Measurements from ENCODE around the gene OR2F1.
"Not testable (repeated sequence)": the region's sequence is repeated elsewhere in the genome, so short reads cannot be mapped to it uniquely, and the experiment has no call there.

OR2F1 gene

DNA sequence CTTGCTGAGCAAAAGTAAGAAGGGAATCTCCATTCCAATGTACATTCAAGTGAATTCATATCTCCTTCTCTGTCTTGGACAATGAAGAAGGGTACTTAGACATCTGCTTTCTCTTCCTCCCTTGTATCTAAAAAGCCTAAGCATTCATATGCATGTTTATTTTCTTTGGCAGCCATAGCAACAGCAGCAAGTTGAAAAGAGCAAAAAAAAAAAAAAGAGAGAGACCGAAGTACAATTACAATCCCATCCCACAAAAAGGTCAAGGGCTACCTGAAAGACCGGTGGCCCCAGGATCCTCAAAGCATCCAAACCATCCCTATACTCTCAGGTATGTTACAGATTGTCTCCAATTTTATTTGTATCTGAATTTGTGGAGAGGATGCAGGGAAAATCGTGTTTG lies 4.1 kb downstream of the OR2F1 start:
- DNase-seq, result no peak

DNA sequence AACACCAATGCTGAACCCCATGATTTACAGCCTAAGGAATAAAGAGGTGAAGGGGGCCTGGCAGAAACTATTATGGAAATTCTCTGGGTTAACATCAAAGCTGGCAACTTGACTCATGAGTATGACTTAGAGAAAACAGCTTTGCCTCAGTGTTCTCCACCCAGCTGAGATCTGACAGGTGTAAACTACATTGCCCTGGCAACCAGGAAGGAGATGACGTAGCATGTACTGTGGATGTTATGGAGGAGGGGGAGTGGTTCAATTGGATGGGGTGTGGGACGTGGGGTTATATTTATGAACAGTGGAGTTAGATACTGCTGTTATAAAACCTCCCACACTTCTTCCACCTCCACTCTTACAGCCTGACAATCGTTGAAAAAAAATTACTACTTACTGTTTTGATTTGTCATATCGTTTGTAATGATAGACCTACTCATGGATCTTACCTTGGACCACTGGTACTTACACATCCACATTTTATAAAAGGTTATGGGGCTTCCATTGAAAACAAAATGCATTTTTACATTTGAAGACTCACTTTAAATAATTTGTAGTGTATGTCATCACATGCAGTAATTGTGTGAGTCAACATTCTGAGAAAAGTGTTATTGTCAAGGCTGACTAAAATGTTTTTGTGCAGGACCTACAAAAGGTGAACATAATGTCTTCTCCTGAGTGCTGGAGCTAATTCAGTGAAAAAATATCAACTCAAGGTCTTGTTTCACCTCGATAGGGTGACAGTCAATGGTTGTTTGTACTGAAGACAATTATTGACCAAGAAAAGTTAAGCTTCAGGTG lies 6.4 kb downstream of the OR2F1 start:
- no peak for DNase-seq

DNA sequence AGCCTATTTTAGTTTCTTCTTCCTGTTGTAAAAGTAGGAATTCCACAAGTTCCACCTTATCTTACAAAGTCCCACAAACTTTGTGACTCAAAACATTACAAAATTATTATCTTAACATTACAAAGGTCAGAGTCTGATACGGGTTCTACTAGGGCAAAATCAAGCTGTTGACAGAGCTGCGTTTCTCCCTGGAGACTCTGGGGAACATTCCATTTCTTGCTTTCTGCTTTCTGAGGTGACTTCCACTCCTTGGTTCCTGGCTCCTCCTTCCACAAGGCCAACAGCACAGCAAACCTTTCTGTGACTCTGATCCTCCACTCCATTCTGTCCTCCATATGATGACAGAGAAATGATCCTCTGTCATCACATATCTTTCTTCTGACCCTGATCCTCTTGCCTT lies 10.6 kb downstream of the OR2F1 start:
- DNase-seq, result no peak

DNA sequence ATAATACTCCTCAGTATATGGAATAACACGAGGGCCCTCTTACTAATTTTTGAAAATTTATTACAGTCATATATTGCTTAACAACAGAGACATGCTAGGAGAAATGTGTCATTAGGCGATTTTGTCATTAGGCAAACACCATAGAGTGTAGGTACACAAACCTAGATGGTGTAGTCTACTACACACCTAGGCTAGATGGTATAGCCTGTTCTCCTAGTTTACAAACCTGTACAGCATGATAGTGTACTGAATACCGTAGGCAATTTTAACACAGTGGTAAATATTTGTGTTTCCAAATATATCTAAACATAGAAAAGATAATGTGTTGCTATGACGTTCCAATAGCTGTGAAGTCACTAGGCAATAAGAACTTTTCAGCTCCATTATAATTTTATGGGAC lies 12.8 kb downstream of the OR2F1 start:
- no peak for DNase-seq

DNA sequence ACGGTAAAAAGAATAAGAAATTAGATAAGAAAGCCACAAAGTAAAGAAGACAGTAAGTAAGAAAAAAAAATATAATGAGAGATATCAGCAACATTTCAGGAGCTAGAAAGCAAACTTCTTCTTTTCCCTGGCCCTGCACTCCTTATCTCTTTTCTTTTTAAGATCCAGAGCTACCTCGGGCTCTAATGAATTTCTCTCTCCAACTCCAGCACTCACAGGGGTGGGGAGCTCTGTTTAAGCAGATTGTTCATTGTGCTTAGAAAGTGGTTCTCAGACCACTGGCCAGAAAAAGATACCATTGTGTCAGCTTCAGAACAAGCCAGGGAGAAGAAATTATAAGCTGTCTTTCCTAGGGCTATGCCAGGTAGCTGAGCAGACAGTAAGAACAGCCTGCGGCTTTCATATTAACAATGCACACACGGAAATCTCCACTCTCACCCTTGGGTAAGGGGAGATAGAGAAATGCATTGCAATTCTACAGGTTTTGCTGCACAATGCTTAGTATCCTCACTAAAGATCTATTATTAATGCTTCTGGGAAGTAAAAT lies 19.3 kb downstream of the OR2F1 start:
- no peak for DNase-seq

DNA sequence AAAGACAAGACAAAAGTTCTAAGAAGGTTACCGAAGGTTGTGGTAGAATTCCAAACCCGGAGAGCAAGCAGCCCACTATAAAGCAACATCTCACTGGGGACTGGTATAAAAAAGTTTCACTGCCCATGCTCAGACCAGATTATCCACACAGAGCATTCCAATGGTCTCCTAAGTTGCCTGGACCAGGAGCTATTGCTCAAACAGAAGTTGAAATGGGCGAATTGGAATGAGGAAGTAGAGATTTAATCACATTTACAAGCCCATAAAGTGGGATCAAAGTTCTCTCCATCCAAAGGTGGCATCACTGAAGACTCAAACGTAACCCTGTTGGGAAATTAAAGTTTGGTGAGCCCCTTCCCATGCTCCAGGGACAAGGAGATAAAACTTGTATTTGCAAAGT lies 19.8 kb downstream of the OR2F1 start:
- no peak for DNase-seq

DNA sequence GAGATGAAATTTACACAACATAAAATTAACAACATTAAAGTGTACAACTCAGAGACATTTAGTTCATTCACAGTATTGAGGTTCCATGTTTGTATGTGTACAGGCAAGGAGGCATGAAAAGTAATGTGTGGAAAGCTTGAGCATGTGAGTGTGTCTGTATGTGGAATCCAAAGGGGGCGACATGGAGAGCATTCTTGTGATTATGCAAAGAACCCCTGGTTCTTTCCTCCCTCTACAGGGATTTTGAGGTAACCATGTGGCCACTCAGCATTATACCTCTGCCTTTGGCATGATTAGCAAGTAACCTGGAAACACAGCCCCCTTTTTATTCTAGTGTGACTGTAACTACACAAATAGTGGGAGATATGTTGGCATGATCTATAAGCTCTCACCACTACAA lies 21.0 kb downstream of the OR2F1 start:
- DNase-seq, result no peak

DNA sequence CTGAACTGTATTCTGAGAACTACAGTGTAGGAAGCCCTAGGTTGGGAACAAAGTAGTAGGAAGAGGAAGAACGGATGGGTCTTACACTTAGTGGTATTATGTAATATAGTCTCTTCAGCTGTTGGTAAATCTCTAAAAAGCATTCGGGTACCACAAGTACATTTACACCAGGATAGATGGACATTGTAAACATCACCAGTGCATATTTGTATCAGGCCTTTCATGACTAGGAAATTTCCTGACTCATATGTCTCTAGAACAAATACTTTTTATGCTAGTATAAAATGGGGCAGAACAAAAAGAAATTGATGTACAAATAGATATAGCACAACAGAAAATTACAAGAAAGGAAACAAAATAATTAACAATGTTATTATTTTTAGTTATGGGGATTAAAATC lies 23.9 kb downstream of the OR2F1 start:
- DNase-seq, result no peak

DNA sequence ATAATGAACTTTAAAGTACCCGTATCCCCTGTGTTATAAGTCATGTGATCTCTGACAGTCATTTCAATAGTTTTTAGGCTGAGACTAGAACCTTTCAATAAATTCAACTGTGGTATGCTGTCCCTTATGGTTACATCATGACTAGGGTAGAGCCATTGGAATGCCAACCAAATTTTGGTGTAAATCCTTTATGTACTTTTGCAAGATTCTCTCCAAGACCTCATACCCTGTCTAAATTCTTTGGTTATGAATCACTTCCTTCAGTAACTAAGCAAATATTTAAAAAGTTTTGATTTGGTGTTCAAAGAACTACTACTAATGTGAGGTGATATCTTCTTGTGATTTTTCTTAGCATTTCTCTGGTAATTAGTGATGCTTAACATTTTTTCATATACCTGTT lies 24.7 kb downstream of the OR2F1 start:
- DNase-seq, result no peak

DNA sequence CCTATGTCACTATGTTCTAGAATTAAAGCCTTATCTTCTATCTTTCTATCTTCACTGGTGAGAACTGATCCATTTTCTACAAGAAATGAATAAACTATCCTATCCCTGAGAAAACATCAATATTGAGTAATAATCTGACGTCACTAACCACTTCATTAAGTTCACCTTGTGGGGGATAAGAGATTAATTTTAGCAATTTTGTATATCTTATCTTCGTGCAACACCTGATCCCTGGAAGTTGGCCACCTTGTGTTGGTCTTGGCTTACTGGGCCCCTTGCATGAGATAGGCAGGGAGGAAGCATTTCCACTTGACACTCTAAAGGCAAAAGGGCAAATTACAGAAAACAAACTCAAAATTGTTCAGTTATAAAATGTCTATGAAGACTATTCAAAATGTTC lies 25.4 kb downstream of the OR2F1 start:
- DNase-seq, result no peak

DNA sequence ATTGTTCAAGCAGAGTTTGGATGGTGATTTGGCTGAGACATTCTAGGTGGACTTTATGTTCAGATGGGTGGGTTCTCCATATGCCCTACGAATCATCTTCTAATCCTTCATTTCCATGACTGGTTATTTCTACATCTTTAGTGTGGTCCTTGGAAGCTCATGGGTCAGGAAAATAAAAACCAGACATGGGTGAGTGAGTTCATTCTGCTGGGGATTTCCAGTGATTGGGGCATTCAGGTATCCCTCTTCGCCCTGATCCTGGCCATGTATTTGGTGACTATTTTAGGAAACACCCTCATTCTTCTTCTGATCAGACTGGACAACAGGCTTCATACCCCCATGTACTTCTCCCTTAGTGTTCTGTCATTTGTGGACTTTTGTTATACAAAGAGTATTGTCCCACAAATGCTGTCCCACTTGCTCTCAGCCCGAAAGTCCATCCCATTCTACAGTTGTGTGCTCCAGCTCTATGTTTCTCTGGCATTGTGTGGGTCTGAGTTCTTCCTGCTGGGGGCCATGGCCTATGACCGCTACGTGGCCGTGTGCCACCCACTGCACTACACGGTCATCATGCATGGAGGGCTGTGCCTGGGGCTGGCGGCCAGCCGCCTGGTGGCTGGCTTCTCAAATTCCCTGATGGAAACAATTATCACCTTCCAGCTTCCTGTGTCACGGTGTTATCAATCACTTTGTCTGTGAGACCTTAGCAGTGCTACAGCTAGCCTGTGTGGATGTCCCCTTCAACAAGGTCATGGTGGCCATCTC lies 26.3 kb downstream of the OR2F1 start:
- DNase-seq, result no peak

DNA sequence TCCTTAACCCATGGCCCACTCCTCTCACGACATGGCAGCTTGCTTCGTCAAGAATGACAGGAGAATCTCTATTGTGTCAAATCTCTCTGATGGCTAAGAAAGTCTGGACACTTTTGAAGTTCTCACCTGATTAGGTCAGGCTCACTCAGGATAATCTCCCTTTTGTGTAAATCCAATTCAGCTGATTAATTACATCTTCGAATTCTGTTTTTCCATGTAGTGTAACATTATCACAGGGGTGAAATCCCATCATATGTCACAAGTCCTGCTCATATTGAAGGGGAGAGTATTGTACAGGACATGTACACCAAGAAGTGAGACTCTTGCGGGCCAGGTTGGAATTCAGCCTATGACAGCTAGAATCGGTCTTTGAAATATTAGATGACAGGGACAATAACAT lies 29.3 kb downstream of the OR2F1 start:
- DNase-seq, result no peak

DNA sequence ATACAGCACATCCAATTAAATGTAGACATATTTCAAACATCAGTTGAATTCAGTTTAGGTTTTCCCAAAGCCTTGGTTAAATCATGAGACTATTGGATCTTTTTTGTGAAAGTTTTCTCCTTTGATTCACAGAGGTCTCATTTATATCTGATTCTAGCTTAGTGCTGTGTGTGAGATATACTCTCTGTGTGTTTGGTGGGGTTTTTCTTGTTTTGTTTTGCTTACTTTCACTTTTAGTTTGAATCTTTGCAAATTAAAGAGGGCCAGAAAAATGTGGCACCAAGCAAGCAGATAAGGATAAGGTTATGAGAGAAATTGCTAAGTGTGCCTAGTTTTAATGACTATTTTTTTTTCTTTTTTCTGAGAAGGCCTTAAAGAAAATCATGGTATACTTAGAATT lies 32.9 kb downstream of the OR2F1 start:
- DNase-seq, result no peak

DNA sequence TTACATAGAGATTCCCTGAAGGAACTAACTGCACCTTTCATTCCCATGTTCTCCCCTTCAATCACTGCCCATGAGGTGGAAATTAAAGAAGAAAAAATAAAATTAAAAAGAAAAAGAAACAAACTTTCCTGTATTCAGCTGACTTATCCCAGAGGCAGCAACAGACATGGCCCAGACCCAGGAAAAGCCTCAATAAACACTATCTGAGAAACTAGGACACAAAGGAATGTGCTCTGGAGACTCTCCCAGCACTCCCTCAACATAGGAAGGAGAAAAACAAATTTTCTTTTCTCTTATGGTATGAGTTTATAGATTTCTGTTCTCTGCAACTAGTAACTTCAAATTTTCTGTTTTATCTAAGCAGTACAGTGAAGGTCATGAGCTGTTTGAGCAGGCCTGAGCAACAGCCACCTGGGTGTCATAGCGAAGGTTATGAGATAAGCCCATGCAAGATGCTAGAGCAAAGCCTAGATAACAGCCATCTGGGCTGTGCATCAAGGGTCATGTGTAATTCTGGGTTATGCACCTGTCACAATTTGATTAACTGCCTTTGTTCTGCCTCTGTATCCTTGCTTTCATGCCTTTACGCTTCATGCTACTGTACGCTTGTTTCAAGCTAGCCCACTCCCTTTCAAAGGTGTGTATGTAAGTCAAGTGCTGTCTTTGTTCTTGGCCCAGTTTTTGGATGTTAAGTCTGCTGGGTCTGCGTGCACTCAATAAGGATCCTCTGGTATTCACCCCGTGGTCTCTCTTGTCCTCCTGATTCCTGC lies 34.5 kb downstream of the OR2F1 start:
- DNase-seq, result no peak

DNA sequence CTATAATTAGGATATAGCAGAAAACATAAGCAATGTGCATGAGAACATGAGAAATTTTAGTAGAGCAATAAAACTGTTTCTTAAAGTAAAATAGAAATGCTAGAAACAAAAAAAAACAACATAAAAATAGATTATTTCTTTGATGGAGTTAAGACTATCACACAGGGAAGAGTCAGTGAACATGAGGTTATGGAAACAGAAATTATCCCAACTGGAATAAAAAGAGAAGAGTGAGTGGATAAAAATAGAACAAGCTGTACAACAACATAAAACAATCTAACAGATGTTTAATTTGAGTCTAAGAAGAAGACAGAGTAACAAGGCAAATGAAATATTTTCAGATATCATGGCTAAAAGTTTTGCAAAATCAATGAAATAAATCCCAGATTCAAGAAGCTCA lies 38.0 kb downstream of the OR2F1 start:
- no peak for DNase-seq

DNA sequence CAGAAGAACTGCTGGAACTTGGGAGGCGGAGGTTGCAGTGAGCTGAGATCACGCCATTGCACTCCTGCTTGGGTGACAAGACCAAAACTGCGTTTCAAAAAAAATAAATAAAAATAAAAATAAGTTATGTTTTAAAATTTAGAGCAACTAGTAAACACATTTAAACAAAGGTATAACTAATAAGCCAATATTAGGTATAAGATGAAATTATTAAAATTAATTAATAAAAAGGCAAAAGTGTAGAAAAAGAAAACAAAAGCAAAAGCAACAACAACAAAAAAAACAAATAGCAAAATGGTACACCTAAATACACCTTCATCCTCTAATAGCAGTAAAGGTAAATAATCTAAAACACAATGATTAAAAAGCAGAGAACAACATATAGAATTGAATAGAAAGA lies 39.3 kb downstream of the OR2F1 start:
- no peak for DNase-seq

DNA sequence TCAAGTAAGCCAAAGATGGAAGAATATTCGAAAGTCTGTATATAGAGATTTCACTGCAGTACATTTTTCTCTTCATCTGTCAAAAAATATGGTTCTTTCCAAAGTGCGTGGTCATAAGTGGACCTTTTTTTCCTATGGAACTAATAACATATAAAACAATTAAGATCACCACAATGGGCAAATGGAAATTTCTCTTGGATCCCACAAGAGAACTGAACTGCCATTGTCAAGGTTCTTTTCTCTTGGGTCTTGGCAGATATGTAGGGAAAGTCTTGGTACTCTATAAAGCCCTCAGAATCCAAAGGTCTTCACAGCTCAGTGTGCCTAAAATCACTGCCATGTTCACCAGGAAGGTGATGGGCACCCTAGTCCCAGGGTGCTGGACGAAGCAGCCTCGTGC lies 45.4 kb downstream of the OR2F1 start, which contains the start of gene OR6B1:
Gene OR6B1, plus strand, starts transcription at position 301 of the 400 bp plus-strand sequence. CDS start 3,677 bp downstream, outside the sequence.
- no peak for DNase-seq

DNA sequence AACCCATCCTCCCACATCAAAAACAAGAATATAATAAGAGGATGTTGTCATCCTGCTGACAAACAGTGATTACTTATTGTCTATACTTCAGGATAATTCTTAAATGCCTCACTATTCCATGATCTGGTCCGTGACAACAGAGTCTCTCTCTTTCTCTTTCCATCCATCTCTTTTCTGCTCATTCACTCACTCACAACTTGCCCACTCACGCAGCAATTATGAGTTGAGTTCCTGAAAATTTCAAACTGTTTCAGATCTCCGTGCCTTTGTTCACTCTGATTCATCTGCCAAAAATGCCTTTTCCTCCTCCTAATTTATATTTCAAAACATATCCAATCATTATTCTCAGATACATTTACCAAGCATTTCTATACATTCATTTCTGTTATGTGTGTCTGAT lies 46.9 kb downstream of the OR2F1 start:
- DNase-seq, result no peak

DNA sequence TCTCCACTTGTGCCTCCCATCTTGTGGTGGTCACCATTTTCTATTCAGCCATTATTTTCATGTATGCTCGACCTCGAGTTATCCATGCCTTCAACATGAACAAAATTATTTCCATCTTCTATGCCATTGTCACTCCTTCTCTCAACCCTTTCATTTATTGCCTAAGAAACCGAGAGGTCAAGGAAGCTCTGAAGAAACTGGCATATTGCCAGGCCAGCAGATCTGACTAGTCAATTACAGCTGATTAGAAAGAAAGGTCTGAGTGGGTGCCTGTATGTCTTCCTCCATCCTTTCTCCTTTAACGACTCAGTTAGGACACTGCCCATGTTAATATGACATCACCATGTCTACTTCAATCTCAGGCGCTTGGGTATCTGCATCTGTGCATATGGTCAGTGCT lies 50.1 kb downstream of the OR2F1 start:
- DNase-seq, result no peak

DNA sequence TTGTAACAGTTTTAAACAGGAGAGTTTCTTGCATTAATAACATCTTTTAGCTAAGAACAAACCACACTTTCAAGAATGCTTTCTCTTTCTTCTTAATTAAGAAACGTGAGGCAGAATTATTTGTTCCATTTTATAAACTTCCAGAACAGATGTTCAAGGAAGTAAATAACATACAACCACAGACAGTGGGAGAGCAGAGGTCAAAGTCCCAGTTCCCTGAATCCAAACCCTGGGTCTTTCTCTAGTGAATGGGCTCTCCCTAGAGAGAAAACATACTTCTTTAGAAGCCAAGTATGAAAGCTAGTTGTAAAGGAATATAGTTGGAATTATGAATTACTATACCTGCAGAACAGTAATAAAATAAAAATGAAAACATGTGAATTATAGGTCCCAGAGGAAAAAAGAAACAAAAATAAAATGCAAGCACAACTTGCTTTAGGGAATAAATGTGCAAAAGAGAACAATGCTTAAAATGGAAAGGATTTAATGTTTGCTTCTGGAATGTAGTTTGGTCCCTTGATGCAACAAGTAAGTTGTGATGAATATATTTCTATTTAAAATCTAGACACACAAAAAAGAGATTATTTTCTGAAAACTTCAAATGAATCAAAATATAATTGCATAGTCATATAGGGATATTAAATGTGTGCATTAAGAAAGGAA lies 51.5 kb downstream of the OR2F1 start:
- no peak for DNase-seq

DNA sequence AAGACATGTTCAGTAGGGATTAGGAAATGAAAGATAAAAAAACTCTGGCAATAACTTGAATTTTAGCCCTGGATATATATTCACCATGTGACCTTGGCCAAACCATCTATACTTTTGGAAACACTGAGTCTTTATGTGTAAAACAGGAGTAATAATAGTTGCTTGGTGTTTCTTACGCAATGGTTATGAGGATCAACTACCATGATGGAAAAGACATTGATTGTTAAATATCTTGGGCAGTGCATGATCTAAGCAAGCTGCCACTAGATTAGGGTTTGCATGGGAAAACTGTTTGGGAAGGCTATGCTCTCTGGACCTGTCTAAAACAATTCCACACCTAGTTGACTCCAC lies 52.0 kb downstream of the OR2F1 start:
- no peak for DNase-seq

DNA sequence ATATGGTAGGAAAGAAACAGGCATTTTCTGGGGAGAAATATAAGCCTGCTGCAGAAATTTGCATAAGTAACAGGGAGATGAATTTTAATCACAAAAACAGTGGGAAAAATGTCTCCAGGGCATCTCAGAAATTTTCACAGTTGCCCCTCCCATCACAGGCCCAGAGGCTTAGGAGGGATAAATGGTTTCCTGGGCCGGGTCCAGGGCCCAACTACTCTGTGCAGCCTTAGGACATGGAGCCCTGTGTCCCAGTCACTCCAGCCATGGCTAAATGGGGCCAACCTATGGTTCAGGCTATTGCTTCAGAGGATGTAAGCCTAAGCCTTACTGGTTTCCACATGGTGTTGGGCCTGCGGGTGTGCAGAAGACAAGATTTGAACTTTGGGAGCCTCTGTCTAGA lies 54.7 kb downstream of the OR2F1 start:
- DNase-seq, result no peak

DNA sequence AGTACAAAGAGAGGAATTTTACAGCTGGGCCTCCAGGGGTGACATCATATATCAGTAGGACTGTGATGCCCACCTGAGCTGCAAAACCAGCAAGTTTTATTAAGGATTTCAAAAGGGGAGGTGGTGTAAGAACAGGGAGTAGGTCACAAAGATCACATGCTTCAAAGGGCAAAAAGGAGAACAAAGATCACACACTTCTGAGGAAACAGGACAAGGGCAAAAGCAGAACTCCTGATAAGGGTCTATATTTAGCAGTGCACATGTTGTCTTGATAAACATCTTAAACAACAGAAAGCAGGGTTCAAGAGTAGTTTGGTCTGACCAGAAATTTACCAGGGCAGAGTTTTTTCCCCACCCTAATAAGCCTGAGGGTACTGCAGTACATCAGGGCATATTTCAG lies 55.4 kb downstream of the OR2F1 start:
- DNase-seq, result not testable (repeated sequence)
